Ovary (tissue), 3 donors: ENCODE results near the gene TMEM196.

Experiments
- POLR2A ChIP-seq: fragments of 450-650 bp; IDR thresholded peaks from one replicate; pipeline ENCODE4 v1.6.1; 2017; ENCODE audit warnings: antibody characterized with exemption, mild to moderate bottlenecking, moderate library complexity
- TF ChIP-seq, protein P1 (sequence below), 3 donors: fragments of 450-650 bp in 2 of 3; fragments of 200-600 bp in 1 of 3; IDR thresholded peaks; one replicate each; pipeline versions ENCODE4 v1.5.1 to v1.8.0; 2016 to 2022; ENCODE audit warnings: antibody characterized with exemption in 3 of 3, mild to moderate bottlenecking in 1 of 3
- donor health status: DM: no; HTN: no; CAD: no.

DNA sequence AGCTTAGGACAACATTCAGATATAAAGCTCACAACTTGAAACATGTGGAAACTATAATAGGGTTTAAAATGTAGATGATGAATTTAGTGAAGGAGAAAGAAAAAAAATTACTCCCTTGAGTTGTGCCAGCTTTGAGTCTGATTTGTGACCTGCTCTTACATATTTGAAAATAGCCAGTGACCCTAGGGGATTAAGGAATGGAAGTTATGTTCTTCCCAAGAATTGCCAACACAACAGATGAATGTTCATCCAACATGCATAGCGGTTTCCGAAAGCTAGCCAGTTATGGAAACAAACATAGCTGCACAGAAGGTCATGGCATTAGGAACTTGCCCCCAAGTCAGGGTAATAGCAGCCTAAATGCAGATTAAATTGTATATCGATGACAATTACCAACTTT is 10.8 kb downstream of the TMEM196 start:
- TF ChIP-seq, protein P1, sequence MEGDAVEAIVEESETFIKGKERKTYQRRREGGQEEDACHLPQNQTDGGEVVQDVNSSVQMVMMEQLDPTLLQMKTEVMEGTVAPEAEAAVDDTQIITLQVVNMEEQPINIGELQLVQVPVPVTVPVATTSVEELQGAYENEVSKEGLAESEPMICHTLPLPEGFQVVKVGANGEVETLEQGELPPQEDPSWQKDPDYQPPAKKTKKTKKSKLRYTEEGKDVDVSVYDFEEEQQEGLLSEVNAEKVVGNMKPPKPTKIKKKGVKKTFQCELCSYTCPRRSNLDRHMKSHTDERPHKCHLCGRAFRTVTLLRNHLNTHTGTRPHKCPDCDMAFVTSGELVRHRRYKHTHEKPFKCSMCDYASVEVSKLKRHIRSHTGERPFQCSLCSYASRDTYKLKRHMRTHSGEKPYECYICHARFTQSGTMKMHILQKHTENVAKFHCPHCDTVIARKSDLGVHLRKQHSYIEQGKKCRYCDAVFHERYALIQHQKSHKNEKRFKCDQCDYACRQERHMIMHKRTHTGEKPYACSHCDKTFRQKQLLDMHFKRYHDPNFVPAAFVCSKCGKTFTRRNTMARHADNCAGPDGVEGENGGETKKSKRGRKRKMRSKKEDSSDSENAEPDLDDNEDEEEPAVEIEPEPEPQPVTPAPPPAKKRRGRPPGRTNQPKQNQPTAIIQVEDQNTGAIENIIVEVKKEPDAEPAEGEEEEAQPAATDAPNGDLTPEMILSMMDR (IDR thresholded peaks at IDR 0.05): no peak
- TF ChIP-seq POLR2A: no peak
